Sigmoid colon (tissue), 4 donors: ENCODE results near the gene SRSF9.

ENCODE experiments used
- CTCF ChIP-seq, 4 experiments: fragments of 450-650 bp in 3 of 4; fragments of 200-600 bp in 1 of 4; IDR thresholded peaks; one replicate each; pipeline ENCODE4 v1.5.1; 2016 to 2019; ENCODE audit warnings: antibody characterized with exemption in 4 of 4, mild to moderate bottlenecking in 3 of 4, moderate library complexity in 2 of 4
- POLR2AphosphoS5 ChIP-seq, 4 donors: sonication (generic); formaldehyde crosslinking; IDR thresholded peaks; one replicate each; pipeline ENCODE4 v1.6.1; 2017; ENCODE audit warnings: antibody characterized with exemption in 4 of 4

GRCh38 chr12:120515496-120515895 lies 45.9 kb upstream of the SRSF9 start:
- no peak for TF ChIP-seq CTCF (IDR thresholded peaks at IDR 0.05)
- TF ChIP-seq POLR2AphosphoS5 (IDR thresholded peaks at IDR 0.05): no peak
